RCC 7860 (cell line): Measurements from ENCODE around the gene NUTM2G.
A peak's percentile ranks its signal among the peaks of the same experiment; 100 is the strongest.
"Not testable (repeated sequence)": the region's sequence is repeated elsewhere in the genome, so short reads cannot be mapped to it uniquely, and the experiment has no call there.

ENCODE experiments used
- DNase-seq: peaks from one replicate; pipeline ENCODE4 v3.0.0-alpha.2; 2015; ENCODE audit warnings: low spot score
- FAIRE-seq: peaks from 2 replicates; lab custom pipeline; 2012; peaks lifted over from hg19 to GRCh38; lab: Jason Lieb, UNC

NUTM2G gene, protein sequence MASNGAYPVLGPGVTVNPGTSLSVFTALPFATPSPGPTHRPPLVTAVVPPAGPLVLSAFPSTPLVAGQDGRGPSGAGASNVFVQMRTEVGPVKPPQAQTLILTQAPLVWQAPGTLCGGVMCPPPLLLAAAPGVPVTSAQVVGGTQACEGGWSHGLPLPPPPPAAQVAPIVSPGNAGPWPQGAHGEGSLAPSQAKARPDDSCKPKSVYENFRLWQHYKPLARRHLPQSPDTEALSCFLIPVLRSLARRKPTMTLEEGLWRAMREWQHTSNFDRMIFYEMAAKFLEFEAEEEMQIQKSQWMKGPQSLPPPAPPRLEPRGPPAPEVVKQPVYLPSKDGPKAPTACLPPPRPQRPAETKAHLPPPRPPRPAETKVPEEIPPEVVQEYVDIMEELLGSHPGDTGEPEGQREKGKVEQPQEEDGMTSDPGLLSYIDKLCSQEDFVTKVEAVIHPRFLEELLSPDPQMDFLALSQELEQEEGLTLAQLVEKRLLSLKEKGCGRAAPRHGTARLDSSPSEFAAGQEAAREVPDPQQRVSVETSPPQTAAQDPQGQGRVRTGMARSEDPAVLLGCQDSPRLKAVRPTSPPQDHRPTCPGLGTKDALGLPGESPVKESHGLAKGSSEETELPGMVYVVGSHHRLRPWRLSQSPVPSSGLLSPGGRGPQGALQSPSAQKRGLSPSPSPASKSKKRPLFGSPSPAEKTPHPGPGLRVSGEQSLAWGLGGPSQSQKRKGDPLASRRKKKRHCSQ

DNA sequence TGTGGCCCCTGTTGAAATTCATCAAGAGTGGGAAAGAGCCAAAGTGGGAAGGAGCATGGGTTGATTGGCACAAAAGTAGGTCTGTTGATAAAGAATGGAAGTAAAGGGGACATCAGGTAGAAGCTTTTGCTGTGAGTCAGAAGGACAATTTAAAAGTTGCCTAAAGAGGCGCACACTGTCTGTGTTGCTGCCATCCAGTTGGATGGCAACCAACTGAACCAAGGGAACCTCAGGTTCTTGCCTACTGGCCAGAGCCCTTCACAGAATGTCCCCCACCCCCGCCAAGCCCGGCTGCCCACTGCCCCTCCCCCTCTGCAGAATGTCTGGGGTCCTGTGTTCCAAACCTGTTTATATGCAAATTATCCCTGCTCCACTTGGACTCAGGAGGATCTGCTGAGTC, at the start of gene NUTM2G:
NUTM2G (plus strand) TSS at position 301 of the 400 bp plus-strand sequence. CDS start 182 bp downstream, outside the sequence.
- FAIRE-seq, DNase-seq: not testable (repeated sequence)

DNA sequence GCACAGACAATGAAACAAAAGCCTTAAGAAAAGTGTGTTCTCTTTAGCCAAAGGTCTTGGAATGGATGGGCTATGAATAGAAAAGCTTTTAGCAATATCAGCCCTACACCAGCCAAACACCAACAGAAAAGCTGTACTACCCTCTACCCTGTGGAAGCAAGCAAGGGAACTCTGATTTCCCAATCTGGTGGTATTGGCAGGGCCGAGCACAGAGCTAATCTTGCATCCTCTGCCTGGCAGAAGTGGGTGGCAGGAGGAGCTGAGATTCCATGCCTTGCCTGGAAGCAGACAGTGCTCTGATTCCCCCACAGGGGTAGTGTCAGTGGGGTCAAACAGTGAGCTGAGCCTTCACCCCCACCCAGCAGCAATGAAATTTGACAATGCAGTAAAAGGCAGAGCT, 44.7 kb upstream of the NUTM2G start:
- FAIRE-seq, result no peak
- no peak for DNase-seq

DNA sequence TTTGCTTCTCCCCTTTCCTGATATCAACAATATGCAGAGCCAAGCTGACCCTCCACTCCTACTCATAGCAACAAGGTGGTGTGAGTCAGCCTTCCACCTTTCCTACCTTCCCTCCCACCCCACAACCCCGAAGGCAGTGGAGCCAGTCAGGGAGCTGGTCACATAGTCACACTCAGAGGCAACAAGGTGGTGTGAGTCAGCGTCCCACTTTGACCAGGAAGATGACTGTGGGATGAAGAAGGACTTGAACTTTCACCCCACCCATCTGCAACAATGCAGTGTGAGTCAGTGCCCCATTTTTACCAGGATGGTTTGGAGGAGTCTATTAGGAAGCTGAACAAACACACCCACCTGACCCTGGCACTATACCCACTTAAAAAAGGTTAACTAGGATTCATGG, 44.2 kb upstream of the NUTM2G start:
- FAIRE-seq (peak; percentile 95), DNase-seq (peak; percentile 93)

DNA sequence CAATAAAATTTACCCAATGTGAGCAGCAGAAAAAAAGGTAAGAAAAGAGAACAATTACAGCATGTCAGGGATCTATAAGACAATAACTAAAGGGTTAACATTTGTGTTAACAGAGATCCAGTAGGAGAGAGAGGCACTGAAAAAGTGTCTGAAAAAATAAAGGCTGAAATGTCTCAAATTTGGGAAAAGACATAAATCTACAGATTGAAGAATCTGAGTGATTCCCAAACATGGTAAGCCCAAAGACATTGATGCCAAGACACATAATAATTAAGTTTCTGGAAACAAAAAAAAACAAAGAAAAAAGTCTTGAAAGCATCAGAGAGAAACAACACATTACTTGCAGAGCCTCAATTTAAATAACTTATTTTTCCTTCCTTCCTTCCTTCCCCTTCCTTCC, 43.2 kb upstream of the NUTM2G start:
- no peak for FAIRE-seq
- no peak for DNase-seq

DNA sequence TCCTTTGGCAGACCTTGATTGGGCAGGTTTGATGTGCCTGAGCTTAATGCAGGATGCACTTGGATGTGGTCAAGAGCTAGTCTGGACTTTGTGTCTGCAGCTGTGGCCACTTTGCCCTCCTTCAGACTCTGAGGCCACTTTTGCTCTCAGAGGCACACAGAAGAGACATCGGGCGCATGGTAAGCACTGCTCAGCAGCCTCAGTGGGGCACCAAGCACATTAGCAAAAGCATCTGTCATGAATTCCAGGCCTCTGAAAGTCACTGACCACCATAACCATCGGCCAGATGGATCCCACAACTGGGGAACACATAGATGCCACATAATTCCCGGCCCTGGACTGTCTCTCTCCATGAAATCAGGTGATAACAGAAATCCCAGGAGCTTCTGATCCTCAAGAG, 40.1 kb upstream of the NUTM2G start:
- FAIRE-seq (no peak), DNase-seq (no peak)

DNA sequence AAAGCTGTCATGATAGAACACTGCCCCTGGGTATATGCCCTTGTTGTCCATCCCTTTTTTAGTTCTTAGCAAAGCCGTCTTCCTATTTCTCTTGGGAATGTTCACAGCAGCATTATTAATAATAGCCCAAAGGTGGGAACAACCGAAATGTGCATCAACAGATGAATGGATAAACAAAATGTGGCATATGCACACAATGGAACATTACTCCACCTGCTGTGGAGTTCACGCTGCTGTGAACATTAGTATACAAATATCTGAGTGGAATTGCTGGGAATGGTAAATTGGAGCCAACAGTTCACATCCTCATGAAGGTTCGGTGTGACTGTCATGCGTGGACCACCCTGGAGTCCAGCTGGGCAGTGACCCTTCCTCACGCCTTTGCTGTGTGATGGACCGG, 36.5 kb upstream of the NUTM2G start:
- FAIRE-seq, result no peak
- DNase-seq, result no peak

DNA sequence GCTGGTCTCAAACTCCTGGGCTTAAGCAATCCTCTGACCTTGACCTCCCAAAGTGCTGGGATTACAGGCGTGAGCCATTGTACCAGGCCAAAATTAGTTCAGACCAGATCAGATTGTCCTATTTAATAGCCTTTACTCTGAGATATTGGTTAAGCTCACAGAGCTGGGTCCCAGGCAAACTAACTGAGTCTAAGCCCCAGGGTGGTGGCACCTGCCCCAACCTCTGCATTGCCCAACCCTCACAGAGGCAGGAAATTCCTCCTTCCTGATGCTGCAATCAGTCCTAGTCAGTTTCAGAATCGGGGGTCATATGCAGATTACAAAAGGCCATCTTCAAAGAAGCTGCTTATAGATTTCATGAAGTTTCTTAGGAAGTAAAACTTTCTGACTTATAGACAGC, 28.6 kb upstream of the NUTM2G start:
- DNase-seq, FAIRE-seq: not testable (repeated sequence)

DNA sequence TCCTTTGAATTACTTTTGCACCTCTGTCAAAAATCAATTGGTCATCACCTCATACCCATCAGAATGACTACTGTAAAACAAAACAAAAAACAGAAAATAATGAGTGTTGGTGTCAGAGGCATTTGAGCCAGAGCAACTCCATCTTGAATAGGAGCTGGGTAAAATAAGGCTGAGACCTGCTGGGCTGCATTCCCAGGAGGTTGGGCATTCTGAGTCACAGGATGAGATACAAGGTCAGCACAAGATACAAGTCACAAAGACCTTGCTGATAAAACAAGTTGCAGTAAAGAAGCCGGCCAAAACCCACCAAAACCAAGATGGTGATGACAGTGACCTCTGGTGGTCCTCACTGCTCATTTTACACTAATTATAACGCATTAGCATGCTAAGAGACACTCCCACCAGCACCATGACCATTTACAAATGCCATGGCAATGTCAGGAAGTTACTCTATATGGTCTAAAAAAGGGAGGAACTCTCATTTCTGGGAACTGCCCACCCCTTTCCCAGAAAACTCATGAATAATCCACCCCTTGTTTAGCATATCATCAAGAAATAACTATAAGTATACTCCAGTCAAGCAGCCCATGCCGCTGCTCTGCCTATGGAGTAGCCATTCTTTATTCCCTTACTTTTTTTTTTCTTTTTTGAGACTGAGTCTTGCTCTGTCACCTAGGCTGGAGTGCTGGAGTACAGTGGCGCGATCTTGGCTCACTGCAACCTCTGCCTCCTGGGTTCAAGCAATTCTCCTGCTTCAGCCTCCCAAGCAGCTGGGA, 23.5 kb upstream of the NUTM2G start:
- not testable (repeated sequence) for DNase-seq, FAIRE-seq

DNA sequence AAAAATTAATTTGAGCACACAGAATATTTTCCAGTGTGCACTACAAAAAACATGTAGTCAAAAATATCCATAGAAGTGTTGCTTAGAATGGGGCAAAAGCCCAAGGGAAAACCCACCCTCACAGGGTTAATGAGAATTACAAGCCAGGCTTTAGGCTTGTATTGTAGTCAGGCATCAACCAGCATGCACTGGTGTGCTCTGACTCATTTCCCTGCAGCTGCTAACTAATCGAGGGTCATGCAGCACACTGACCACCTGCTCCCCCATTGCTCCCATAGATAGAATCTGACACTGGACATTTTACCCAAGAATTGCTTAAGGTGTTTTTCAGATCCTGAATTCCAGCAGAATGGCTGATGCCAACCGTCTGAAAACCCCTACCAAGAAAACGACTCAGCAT, 20.2 kb upstream of the NUTM2G start:
- not testable (repeated sequence) for FAIRE-seq, DNase-seq

DNA sequence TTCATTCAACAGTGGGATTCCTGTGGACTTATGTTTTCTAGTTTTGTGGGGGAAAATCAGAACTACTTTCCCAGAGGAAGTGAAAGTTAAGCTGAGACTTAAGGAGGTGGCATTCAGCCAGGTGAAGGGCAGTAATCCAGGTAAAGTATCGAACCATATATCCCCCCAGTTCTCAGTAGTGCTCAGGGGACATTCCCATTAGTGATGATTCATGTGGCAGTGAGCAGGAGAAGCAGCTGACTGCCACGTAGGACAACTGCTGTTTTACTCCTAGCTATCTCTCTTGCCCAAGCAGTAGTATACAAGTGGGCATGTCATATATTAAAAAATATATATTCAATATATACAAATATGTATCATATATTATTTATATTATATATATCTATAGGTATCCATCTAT, 13.1 kb upstream of the NUTM2G start:
- DNase-seq, result not testable (repeated sequence)
- peak; percentile 29 for FAIRE-seq

DNA sequence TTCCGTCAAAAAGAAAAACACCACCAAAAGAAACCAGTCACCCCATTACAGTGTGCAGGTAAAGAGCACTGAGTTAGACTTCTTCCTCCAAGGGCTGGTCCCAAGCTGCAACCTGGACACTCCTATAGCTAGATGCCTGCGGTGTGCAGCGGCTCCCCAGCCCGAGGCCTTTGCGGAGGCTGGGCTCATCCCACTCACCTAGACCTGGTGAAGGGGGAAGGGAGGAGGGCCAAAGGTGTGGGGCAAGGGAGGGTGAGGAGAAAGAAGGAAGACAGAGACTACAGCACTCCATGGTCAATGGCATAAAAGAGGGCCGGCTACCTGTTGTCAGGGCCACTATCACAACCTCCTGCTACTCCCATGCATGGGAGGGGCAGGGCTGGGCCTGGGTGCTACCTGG, 12.1 kb upstream of the NUTM2G start:
- DNase-seq, FAIRE-seq: not testable (repeated sequence)

DNA sequence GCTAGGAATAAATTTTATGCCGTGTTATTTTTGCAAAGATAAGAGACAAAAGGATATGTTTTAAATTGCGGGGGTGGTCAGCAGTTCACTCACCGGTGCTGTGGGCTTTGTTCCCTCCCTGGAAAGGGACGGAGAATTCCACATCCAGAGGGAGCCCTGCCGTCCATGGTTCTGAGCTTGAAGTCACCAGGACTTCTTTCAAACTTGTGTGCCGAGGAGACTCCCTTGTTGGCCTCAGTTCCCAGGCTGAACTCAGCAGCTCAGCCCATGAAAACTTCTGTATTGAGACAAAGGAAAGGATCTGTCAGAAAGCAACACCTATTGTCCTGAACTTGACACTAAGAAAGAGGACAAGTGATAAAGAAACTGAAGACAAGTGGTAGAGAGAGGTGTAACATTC, 10.1 kb upstream of the NUTM2G start:
- FAIRE-seq, DNase-seq: not testable (repeated sequence)

DNA sequence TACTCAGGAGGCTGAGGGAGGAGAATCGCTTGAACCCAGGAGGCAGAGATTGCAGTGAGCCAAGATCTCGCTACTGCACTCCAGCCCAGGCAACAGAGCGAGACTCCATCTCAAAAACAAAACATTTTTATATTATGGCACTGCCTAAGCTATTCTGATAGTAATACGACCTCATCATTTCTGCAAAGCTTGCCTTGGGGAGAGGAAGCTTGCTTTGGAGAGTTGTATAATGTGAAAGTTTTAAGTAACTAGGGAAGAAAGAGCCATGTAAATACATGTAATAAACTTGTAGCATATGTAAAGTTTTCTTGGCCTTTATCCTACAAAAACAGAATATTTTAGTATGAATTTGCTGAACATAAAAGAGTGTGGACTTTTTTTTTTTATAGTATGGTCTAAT, 7.8 kb upstream of the NUTM2G start:
- not testable (repeated sequence) for DNase-seq, FAIRE-seq

DNA sequence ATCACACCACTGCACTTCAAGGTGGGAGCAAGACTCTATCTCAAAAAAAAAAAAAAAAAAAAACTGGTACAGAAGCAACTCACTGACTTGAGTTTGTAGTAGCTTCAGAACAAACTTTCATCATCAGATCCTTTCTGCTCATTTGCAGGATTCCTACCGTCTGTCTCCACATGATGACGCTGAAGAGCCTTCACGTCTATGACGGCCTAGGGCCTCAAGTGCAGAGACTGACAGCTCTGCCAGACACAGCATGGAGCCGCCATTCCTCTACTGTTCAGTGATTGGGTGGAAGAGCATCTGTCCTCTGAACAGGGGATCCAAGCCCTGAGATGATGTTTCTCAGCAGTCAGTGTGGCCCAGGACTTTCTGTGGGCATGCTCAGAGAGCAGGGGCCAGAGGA, 3.1 kb upstream of the NUTM2G start:
- not testable (repeated sequence) for FAIRE-seq

DNA sequence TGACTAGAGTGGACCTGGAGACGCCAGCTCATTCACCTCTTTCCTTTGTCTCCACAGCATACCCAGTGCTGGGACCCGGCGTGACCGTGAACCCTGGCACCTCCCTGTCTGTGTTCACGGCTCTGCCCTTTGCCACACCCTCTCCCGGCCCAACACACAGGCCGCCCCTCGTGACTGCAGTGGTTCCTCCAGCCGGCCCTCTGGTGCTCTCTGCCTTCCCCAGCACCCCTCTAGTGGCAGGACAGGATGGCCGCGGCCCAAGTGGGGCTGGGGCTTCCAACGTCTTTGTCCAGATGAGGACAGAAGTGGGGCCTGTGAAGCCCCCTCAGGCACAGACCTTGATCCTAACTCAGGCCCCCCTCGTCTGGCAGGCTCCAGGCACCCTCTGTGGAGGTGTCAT, 3.0 kb downstream of the NUTM2G start:
- FAIRE-seq, DNase-seq: not testable (repeated sequence)

More for the DNA sequence above, 3.1 kb upstream of the NUTM2G start:
- DNase-seq, result not testable (repeated sequence)

DNA sequence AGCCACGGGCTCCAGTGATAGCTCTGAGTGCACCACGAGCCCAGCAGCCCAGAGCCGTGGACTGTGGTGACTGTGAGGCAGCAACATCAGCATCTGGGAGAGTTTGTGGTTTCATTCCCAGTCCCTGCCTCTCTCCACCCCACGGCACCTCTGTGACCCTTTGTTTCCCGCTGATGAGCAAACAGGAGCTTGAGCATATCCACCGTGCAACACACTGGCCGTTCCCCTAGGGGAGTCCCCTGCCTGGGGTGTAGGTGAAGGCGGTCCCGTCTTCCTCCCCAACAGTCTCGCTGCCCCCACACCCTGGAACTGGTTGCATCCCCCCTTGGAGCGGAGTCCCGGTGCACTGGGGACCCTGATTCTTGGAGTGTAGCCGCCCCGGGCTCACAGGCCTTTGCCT, 5.5 kb downstream of the NUTM2G start:
- FAIRE-seq, DNase-seq: not testable (repeated sequence)

DNA sequence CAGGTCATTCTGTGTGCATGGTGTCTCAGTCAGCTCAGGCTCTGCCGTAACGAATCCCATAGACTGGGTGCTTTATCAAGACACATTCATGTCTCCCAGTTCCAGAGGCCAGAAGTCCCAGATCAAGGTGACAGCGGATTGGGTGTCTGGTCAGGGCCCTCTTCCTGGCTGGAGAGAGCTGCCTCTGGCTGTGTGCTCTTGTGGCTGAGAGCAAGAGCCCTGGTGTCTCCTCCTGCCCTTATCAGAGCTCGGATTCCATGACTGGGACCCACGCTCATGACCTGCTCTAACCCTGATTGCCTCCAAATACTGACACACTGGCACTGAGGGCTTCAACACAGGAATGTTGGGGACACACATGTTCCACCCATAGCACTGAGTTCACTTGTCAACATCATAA, 6.1 kb downstream of the NUTM2G start:
- DNase-seq, FAIRE-seq: not testable (repeated sequence)

DNA sequence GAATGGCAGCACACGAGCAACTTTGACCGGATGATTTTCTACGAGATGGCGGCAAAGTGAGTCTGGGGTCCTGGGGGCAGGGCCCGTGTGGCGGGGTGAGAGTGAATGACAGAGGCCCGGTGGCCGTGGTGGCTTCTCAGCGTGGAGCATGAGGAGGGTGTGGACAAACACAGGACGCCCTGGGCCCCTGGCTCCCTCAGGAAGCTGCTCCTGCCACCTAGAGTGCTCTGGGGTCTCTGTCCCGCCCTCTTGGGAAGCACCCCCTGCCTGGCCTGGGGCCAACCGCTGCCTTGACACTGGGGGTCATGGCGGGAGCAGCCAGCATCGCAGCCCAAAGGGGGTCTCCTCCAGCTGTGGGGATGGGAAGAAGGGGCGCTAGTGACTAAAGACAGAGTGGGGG, 6.8 kb downstream of the NUTM2G start:
- FAIRE-seq, DNase-seq: not testable (repeated sequence)

DNA sequence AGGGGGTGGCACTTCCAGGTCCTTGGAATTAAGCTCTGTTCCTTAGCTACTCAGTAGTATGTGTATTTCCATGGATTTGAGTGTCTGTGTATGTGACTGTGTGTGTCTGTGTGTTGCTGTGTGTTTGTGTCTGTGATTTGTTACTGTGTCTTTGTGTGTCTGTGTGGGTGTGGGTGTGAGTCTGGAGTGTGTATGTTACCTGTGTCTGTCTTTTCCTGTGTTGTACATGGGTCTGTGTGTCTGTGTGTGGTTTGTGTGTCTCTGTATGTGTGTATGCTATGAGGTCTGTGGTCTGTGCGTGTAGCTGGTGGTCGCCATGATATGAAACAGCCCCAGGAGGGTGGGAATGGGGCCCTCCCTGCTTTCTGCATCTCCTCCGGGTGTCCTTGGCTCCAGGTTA, 8.8 kb downstream of the NUTM2G start:
- DNase-seq, FAIRE-seq: not testable (repeated sequence)

DNA sequence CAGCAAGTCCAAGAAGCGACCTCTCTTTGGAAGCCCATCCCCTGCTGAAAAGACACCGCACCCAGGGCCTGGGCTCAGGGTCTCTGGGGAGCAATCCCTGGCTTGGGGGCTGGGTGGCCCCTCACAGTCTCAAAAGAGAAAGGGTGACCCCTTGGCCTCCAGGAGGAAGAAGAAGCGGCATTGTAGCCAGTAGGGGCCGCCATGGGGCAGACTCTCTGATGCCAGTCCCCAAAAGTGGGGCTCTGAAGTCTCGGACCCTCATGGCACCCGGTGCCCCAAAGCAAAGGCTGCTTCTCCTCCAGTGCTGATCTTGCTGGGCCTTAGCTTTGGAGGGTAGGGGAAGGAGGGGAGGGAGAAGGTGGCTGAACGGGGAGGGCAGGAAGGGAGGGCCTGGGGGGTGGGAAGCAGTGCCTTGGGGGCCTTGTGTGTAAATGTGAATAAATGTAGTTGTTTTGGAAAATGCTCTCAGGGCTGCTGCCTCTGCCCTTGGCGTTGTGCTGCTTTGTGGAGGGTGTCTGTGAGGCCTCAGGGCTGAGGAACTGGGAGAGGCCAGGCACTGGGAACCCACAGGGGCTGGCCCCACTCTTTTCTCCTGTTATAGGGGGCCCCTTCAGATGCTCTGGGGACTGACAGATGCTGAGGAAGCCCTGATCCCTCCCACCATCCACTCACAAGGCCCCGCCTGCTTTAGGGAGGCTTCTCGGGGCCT, 10.5 kb downstream of the NUTM2G start:
- not testable (repeated sequence) for DNase-seq, FAIRE-seq
